ENCODE results near the gene PRKCA. TPM values are rescaled to one million over a fixed set of nuclear protein-coding genes. Genes with fewer than 3 reads are reported as not detected.

PRKCA gene
- total RNA-seq, 1 donor from 2014 or later, result 2.2 TPM

GRCh38 chr17:66686601-66687000 is 384.2 kb downstream of the PRKCA start:
- CTCF ChIA-PET, result no interaction called here
- no peaks in the 10 kb centered on the region for H3K36me3 Mint-ChIP-seq (ENCODE audit: low read depth)
- no peak overlapping the region for H3K27ac Mint-ChIP-seq
- H3K9me3 Mint-ChIP-seq, result no peaks in the 10 kb centered on the region
- ATAC-seq (ENCODE audit: low read depth) (no peak), DNase-seq (no peak)
- H3K4me3 Mint-ChIP-seq, result no peak overlapping the region
- POLR2A ChIA-PET, result no interaction called here
- H3K27me3 Mint-ChIP-seq, result no peaks in the 10 kb centered on the region
- TF ChIP-seq CTCF (IDR thresholded peaks at IDR 0.05), result no peak
- intact Hi-C loops (cut with micrococcal nuclease), result no loop called here
- no peaks in the 10 kb centered on the region for H3K4me1 Mint-ChIP-seq

- POLR2A ChIA-PET, result no interaction called here
- no peaks in the 10 kb centered on the region for H3K27me3 Mint-ChIP-seq
- intact Hi-C loops (cut with micrococcal nuclease), result no loop called here
- no peaks in the 10 kb centered on the region for H3K9me3 Mint-ChIP-seq
- CTCF ChIA-PET, result no interaction called here
- no peak overlapping the region for H3K4me3 Mint-ChIP-seq
- H3K27ac Mint-ChIP-seq, result no peak overlapping the region
- no peak for TF ChIP-seq CTCF (IDR thresholded peaks at IDR 0.05)
- ATAC-seq (ENCODE audit: low read depth), result no peak
- H3K4me1 Mint-ChIP-seq, result no peaks in the 10 kb centered on the region
- no peak for DNase-seq
- H3K36me3 Mint-ChIP-seq (ENCODE audit: low read depth), result no peaks in the 10 kb centered on the region
These were observed 385.3 kb downstream of the PRKCA start for GRCh38 chr17:66687570-66688284.

GRCh38 chr17:66689221-66689620 is 386.8 kb downstream of the PRKCA start:
- no peak for TF ChIP-seq CTCF (IDR thresholded peaks at IDR 0.05)
- POLR2A ChIA-PET, result no interaction called here
- H3K4me3 Mint-ChIP-seq, result no peak overlapping the region
- ATAC-seq (ENCODE audit: low read depth), result no peak
- intact Hi-C loops (cut with micrococcal nuclease), result no loop called here
- H3K4me1 Mint-ChIP-seq, result no peaks in the 10 kb centered on the region
- no peaks in the 10 kb centered on the region for H3K27me3 Mint-ChIP-seq
- H3K36me3 Mint-ChIP-seq (ENCODE audit: low read depth), result no peaks in the 10 kb centered on the region
- DNase-seq, result no peak
- no peak overlapping the region for H3K27ac Mint-ChIP-seq
- CTCF ChIA-PET, result no interaction called here
- no peaks in the 10 kb centered on the region for H3K9me3 Mint-ChIP-seq

- Mint-ChIP-seq H3K9me3 (no peaks in the 10 kb centered on the region), H3K4me1 (no peaks in the 10 kb centered on the region), H3K27ac (no peak overlapping the region), H3K27me3 (no peaks in the 10 kb centered on the region), H3K4me3 (no peak overlapping the region), H3K36me3 (ENCODE audit: low read depth) (no peaks in the 10 kb centered on the region)
- POLR2A ChIA-PET, result no interaction called here
- CTCF ChIA-PET, result no interaction called here
- no peak for TF ChIP-seq CTCF (IDR thresholded peaks at IDR 0.05)
- ATAC-seq (ENCODE audit: low read depth) (no peak), DNase-seq (no peak)
- intact Hi-C loops (cut with micrococcal nuclease), result no loop called here
These were observed 387.8 kb downstream of the PRKCA start for GRCh38 chr17:66690166-66690565.

- H3K4me1 Mint-ChIP-seq, result no peaks in the 10 kb centered on the region
- intact Hi-C loops (cut with micrococcal nuclease), result no loop called here
These were observed 389.4 kb downstream of the PRKCA start for GRCh38 chr17:66691644-66692420.

More at GRCh38 chr17:66691644-66692420, 389.4 kb downstream of the PRKCA start:
- peaks cover under 1% of the 10 kb centered on the region for H3K9me3 Mint-ChIP-seq
- CTCF ChIA-PET, result no interaction called here
- DNase-seq (no peak), ATAC-seq (ENCODE audit: low read depth) (no peak)
- no peak for TF ChIP-seq CTCF (IDR thresholded peaks at IDR 0.05)
- H3K4me3 Mint-ChIP-seq, result no peak overlapping the region
- POLR2A ChIA-PET, result no interaction called here
- no peaks in the 10 kb centered on the region for H3K36me3 Mint-ChIP-seq (ENCODE audit: low read depth)
- no peak overlapping the region for H3K27ac Mint-ChIP-seq
- H3K27me3 Mint-ChIP-seq, result no peaks in the 10 kb centered on the region
